Keratinocyte (primary cell): ENCODE data around the gene OR4P4. TPM values are rescaled to one million over a fixed set of nuclear protein-coding genes. Genes with fewer than 3 reads are reported as not detected.

ENCODE experiments used
- DNase-seq: peaks from one replicate; pipeline ENCODE4 v3.0.0-alpha.2; 2011; ENCODE audit warnings: low read depth, missing footprints, low spot score
- FAIRE-seq: peaks from 2 replicates; lab custom pipeline; 2011; peaks lifted over from hg19 to GRCh38; lab: Jason Lieb, UNC
- H2AFZ ChIP-seq: 2 replicates; pipeline ENCODE4 v1.6.0; 2012; ENCODE audit warnings: low read length, control low read depth, inconsistent platforms; ENCODE audit not compliant: control insufficient read depth
- H3K27ac ChIP-seq: 2 replicates; pipeline ENCODE4 v1.5.1; 2011; ENCODE audit warnings: low read length; ENCODE audit not compliant: control insufficient read depth, insufficient read depth
- H3K27me3 ChIP-seq: 3 replicates; pipeline ENCODE4 v1.6.0; 2011; ENCODE audit warnings: low read length; ENCODE audit not compliant: control insufficient read depth, insufficient read depth; ENCODE audit errors: extremely low read depth
- H3K36me3 ChIP-seq, 2 experiments: 2 replicates in 1 of 2; 3 replicates in 1 of 2; pipeline ENCODE4 v1.5.1; 2011; ENCODE audit warnings: low read length in 2 of 2, mild to moderate bottlenecking in 1 of 2; ENCODE audit not compliant: control insufficient read depth in 2 of 2, insufficient read depth in 2 of 2; ENCODE audit errors: extremely low read depth in 1 of 2
- H3K4me1 ChIP-seq: 3 replicates; pipeline ENCODE4 v1.5.1; 2011; ENCODE audit warnings: low read length; ENCODE audit not compliant: control insufficient read depth, insufficient read depth; ENCODE audit errors: extremely low read depth
- H3K4me2 ChIP-seq: 3 replicates; pipeline ENCODE4 v1.6.0; 2011; ENCODE audit warnings: low read depth, low read length; ENCODE audit not compliant: control insufficient read depth, insufficient read depth; ENCODE audit errors: extremely low read depth
- H3K4me3 ChIP-seq, 3 experiments: fragments of 200-600 bp in 1 of 3; sonication (generic) in 1 of 3; 2 replicates in 2 of 3; 3 replicates in 1 of 3; pipeline ENCODE4 v1.5.1; 2011 to 2016; ENCODE audit warnings: low read length in 3 of 3, mild to moderate bottlenecking in 3 of 3, control low read depth in 2 of 3, inconsistent platforms in 1 of 3, low read depth in 1 of 3, mixed read lengths in 1 of 3, mixed run types in 1 of 3, moderate library complexity in 1 of 3; ENCODE audit not compliant: control insufficient read depth in 2 of 3, insufficient read depth in 2 of 3; ENCODE audit errors: extremely low read depth in 1 of 3
- H3K79me2 ChIP-seq: 2 replicates; pipeline ENCODE4 v1.6.0; 2012; ENCODE audit warnings: low read length; ENCODE audit not compliant: control insufficient read depth, insufficient read depth
- H3K9ac ChIP-seq: 3 replicates; pipeline ENCODE4 v1.6.0; 2011; ENCODE audit warnings: low read length; ENCODE audit not compliant: control insufficient read depth, insufficient read depth; ENCODE audit errors: extremely low read depth
- H3K9me1 ChIP-seq: 3 replicates; pipeline ENCODE4 v1.6.0; 2011; ENCODE audit warnings: low read length; ENCODE audit not compliant: control insufficient read depth, insufficient read depth; ENCODE audit errors: extremely low read depth
- H3K9me3 ChIP-seq: 2 replicates; pipeline ENCODE4 v1.5.1; 2012; ENCODE audit warnings: low read depth, low read length; ENCODE audit not compliant: control insufficient read depth
- H4K20me1 ChIP-seq: 3 replicates; pipeline ENCODE4 v1.6.0; 2011; ENCODE audit warnings: low read length; ENCODE audit not compliant: control insufficient read depth, insufficient read depth; ENCODE audit errors: extremely low read depth
- EZH2 ChIP-seq: IDR thresholded peaks from one replicate; pipeline ENCODE4 v1.6.1; 2012; ENCODE audit warnings: inconsistent platforms, mild to moderate bottlenecking, low read length, moderate library complexity
- dilution Hi-C: fragments of 300-500 bp; cut with MboI; formaldehyde crosslinking; loops from one replicate; pipeline ENCODE4 v1.7.0; 2020; ENCODE audit warnings: low sequenced_read_pairs; ENCODE audit not compliant: extremely low pct_ligation_motif_present
- polyA plus RNA-seq, 5 experiments: library from polyadenylated mRNA; depleted of rRNA in 3 of 5; stranded (reverse) in 3 of 5; stranded (forward) in 1 of 5; unstranded in 1 of 5; fragments of >200 nt; gene quantifications; 1 replicate in 1 of 5; 2 replicates in 3 of 5; 3 replicates in 1 of 5; pipeline versions ENCODE4 v1.2.1 to v1.2.3, GENCODE V29; 2011 to 2012; ENCODE audit warnings: missing spikeins in 2 of 5, low read depth in 1 of 5, low replicate concordance in 1 of 5
- TF ChIP-seq, protein P1 (sequence below), 3 experiments: IDR thresholded peaks in 1 of 3; conservative IDR thresholded peaks in 1 of 3; optimal IDR thresholded peaks in 1 of 3; 2 replicates in 2 of 3; 3 replicates in 1 of 3; pipeline versions ENCODE3 to v1.5.1; 2011; ENCODE audit warnings: low read length in 3 of 3, mild to moderate bottlenecking in 3 of 3, moderate library complexity in 2 of 3, control low read depth in 1 of 3, inconsistent platforms in 1 of 3; ENCODE audit not compliant: insufficient read depth in 2 of 3; ENCODE audit errors: extremely low read depth in 1 of 3

Gene OR4P4
- polyA plus RNA-seq, 1 donor (not counting 4 experiments of a cell fraction or from before 2014, with no cell fraction given): not detected

DNA sequence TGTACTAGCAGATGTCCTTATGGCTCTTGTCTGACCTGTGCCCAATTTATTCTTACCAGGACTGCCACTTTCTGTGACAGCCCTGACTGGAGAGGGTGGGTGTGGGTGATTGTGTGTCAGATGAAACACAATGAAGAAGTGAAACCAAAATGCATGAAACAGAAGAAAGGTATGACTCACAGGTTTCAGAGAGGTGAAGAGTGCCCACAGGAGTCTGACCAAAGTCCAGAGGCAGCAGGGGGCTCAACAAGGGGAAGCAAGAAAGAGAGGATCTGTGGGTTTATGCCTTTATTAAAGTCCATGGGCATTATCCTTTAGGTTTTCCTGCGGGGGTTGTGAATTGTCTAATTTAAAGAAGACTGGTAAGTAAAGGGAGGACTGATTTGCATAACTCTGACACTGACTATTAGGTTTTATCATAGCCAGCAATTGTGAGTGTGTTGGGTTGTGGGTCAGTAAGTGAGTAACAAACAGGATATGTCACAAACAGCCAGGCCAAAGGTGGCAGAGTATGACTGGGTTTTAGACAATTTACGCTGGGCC is 23.2 kb downstream of the OR4P4 start:
- dilution Hi-C loops: no loop called here
- TF ChIP-seq, protein P1, sequence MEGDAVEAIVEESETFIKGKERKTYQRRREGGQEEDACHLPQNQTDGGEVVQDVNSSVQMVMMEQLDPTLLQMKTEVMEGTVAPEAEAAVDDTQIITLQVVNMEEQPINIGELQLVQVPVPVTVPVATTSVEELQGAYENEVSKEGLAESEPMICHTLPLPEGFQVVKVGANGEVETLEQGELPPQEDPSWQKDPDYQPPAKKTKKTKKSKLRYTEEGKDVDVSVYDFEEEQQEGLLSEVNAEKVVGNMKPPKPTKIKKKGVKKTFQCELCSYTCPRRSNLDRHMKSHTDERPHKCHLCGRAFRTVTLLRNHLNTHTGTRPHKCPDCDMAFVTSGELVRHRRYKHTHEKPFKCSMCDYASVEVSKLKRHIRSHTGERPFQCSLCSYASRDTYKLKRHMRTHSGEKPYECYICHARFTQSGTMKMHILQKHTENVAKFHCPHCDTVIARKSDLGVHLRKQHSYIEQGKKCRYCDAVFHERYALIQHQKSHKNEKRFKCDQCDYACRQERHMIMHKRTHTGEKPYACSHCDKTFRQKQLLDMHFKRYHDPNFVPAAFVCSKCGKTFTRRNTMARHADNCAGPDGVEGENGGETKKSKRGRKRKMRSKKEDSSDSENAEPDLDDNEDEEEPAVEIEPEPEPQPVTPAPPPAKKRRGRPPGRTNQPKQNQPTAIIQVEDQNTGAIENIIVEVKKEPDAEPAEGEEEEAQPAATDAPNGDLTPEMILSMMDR (optimal IDR thresholded peaks at IDR 0.05 in 1 of 3, IDR thresholded peaks at IDR 0.05 in 1 of 3, conservative IDR thresholded peaks at IDR 0.05 in 1 of 3; ENCODE audit: extremely low read depth in 1 of 3, insufficient read depth in 2 of 3, low read length in 3 of 3): no peak
- TF ChIP-seq EZH2: no peak
- no peaks in the 10 kb centered on the region for H4K20me1 ChIP-seq
- no peak overlapping the region for H3K27ac ChIP-seq
- H3K36me3 ChIP-seq: no peaks in the 10 kb centered on the region
- H3K9me1 ChIP-seq: no peaks in the 10 kb centered on the region
- H3K9me3 ChIP-seq: no peaks in the 10 kb centered on the region
- no peaks in the 10 kb centered on the region for H3K27me3 ChIP-seq
- no peak overlapping the region for H3K9ac ChIP-seq
- no peak for FAIRE-seq
- no peak overlapping the region for H2AFZ ChIP-seq
- no peak for DNase-seq
- H3K4me2 ChIP-seq: no peak overlapping the region
- no peaks in the 10 kb centered on the region for H3K4me1 ChIP-seq
- no peak overlapping the region for H3K4me3 ChIP-seq
- no peaks in the 10 kb centered on the region for H3K79me2 ChIP-seq

DNA sequence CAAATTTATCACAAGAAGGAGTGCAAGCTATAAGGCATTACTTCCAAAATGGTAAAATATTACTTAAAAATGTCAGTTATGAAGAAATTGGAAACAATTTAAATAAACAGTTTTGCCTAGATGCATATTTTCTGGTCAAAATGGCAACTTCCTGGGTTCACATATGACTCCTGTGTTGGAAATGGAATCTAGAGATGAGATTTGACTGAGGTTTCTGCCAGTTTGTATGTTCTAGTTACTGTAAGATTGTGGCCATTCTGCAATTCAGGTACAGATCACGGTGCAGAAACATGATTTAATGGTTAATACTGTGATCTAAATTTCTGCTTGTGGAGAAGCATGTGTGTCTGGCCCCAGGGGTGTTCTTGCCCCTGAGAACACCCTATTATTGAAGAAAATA is 23.7 kb downstream of the OR4P4 start:
- Histone ChIP-seq H3K9ac (no peak overlapping the region), H3K9me1 (no peaks in the 10 kb centered on the region), H3K36me3 (no peaks in the 10 kb centered on the region), H3K27me3 (no peaks in the 10 kb centered on the region), H3K27ac (no peak overlapping the region), H4K20me1 (no peaks in the 10 kb centered on the region), H3K79me2 (no peaks in the 10 kb centered on the region), H3K4me1 (no peaks in the 10 kb centered on the region), H3K4me3 (no peak overlapping the region), H3K4me2 (no peak overlapping the region), H3K9me3 (no peaks in the 10 kb centered on the region), H2AFZ (no peak overlapping the region)
- dilution Hi-C loops: no loop called here
- no peak for TF ChIP-seq EZH2
- TF ChIP-seq, protein P1 (optimal IDR thresholded peaks at IDR 0.05 in 1 of 3, IDR thresholded peaks at IDR 0.05 in 1 of 3, conservative IDR thresholded peaks at IDR 0.05 in 1 of 3; ENCODE audit: extremely low read depth in 1 of 3, insufficient read depth in 2 of 3, low read length in 3 of 3): no peak
- no peak for DNase-seq
- no peak for FAIRE-seq
